Measurements from ENCODE around the gene CTNNBIP1. TPM values are rescaled to one million over a fixed set of nuclear protein-coding genes. Genes with fewer than 3 reads are reported as not detected.

The CTNNBIP1 gene
- total and polyA plus RNA-seq, 4 donors, result 6.7 to 10.6 (median 9.6) TPM

DNA sequence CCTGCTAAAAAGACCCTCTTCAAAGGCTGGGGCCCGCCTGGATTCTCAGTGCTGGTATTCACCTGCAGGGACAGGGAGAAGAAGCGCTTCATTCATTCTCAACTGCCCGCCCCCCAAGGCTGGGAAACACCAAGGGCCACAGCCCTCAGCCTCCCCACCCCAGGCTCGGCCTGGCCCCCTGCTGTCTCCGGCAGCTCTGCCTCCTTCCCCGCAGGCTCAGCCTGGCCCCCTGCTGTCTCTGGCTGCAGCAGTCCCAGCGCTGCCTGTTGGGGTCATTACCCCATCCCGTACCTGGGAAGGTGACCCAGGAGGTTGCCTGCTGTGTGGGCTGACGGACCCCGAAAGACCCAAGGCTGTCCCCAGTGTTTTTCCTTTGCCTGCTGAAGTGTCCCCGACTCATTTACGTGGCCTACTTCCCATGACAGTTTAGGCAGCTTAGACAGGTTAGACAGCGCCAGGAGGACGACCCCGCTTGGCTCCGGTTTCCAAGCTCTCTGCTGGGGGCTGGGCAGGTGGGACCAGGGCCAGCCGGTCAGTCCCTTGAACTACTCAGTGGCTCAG, 63.4 kb downstream of the CTNNBIP1 start:
- no peak for TF ChIP-seq SP1 (IDR thresholded peaks at IDR 0.05)
- TF ChIP-seq, protein P1, sequence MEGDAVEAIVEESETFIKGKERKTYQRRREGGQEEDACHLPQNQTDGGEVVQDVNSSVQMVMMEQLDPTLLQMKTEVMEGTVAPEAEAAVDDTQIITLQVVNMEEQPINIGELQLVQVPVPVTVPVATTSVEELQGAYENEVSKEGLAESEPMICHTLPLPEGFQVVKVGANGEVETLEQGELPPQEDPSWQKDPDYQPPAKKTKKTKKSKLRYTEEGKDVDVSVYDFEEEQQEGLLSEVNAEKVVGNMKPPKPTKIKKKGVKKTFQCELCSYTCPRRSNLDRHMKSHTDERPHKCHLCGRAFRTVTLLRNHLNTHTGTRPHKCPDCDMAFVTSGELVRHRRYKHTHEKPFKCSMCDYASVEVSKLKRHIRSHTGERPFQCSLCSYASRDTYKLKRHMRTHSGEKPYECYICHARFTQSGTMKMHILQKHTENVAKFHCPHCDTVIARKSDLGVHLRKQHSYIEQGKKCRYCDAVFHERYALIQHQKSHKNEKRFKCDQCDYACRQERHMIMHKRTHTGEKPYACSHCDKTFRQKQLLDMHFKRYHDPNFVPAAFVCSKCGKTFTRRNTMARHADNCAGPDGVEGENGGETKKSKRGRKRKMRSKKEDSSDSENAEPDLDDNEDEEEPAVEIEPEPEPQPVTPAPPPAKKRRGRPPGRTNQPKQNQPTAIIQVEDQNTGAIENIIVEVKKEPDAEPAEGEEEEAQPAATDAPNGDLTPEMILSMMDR (IDR thresholded peaks at IDR 0.05; ENCODE audit: low read depth, low read length, missing input control), result no peak
- TF ChIP-seq, protein P2, sequence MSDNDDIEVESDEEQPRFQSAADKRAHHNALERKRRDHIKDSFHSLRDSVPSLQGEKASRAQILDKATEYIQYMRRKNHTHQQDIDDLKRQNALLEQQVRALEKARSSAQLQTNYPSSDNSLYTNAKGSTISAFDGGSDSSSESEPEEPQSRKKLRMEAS (IDR thresholded peaks at IDR 0.05), result no peak
- TF ChIP-seq NR2F2 (IDR thresholded peaks at IDR 0.05), result no peak
- TF ChIP-seq RAD21 (IDR thresholded peaks at IDR 0.05), result no peak
- no peak for TF ChIP-seq FOXA1 (IDR thresholded peaks at IDR 0.05)
- TF ChIP-seq, protein P3, sequence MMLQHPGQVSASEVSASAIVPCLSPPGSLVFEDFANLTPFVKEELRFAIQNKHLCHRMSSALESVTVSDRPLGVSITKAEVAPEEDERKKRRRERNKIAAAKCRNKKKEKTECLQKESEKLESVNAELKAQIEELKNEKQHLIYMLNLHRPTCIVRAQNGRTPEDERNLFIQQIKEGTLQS (IDR thresholded peaks at IDR 0.05), result no peak
- no peak for TF ChIP-seq HNF4G (IDR thresholded peaks at IDR 0.05)
- no peak for TF ChIP-seq HNF4A (conservative IDR thresholded peaks at IDR 0.05)
- TF ChIP-seq, protein P4, sequence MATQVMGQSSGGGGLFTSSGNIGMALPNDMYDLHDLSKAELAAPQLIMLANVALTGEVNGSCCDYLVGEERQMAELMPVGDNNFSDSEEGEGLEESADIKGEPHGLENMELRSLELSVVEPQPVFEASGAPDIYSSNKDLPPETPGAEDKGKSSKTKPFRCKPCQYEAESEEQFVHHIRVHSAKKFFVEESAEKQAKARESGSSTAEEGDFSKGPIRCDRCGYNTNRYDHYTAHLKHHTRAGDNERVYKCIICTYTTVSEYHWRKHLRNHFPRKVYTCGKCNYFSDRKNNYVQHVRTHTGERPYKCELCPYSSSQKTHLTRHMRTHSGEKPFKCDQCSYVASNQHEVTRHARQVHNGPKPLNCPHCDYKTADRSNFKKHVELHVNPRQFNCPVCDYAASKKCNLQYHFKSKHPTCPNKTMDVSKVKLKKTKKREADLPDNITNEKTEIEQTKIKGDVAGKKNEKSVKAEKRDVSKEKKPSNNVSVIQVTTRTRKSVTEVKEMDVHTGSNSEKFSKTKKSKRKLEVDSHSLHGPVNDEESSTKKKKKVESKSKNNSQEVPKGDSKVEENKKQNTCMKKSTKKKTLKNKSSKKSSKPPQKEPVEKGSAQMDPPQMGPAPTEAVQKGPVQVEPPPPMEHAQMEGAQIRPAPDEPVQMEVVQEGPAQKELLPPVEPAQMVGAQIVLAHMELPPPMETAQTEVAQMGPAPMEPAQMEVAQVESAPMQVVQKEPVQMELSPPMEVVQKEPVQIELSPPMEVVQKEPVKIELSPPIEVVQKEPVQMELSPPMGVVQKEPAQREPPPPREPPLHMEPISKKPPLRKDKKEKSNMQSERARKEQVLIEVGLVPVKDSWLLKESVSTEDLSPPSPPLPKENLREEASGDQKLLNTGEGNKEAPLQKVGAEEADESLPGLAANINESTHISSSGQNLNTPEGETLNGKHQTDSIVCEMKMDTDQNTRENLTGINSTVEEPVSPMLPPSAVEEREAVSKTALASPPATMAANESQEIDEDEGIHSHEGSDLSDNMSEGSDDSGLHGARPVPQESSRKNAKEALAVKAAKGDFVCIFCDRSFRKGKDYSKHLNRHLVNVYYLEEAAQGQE (IDR thresholded peaks at IDR 0.05), result no peak
- TF ChIP-seq FOXA2 (IDR thresholded peaks at IDR 0.05), result no peak
- TF ChIP-seq GABPA (IDR thresholded peaks at IDR 0.05 in 1 of 2, conservative IDR thresholded peaks at IDR 0.05 in 1 of 2), result no peak
- TF ChIP-seq, protein P5, sequence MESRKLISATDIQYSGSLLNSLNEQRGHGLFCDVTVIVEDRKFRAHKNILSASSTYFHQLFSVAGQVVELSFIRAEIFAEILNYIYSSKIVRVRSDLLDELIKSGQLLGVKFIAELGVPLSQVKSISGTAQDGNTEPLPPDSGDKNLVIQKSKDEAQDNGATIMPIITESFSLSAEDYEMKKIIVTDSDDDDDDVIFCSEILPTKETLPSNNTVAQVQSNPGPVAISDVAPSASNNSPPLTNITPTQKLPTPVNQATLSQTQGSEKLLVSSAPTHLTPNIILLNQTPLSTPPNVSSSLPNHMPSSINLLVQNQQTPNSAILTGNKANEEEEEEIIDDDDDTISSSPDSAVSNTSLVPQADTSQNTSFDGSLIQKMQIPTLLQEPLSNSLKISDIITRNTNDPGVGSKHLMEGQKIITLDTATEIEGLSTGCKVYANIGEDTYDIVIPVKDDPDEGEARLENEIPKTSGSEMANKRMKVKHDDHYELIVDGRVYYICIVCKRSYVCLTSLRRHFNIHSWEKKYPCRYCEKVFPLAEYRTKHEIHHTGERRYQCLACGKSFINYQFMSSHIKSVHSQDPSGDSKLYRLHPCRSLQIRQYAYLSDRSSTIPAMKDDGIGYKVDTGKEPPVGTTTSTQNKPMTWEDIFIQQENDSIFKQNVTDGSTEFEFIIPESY (IDR thresholded peaks at IDR 0.05), result no peak
- no peak for TF ChIP-seq EGR1 (IDR thresholded peaks at IDR 0.05; ENCODE audit: low read depth in 2 of 2)
- no peak for TF ChIP-seq RXRA (IDR thresholded peaks at IDR 0.05)
- no peak for TF ChIP-seq JUND (IDR thresholded peaks at IDR 0.05)
- TF ChIP-seq TAF1 (conservative IDR thresholded peaks at IDR 0.05), result no peak
- Histone ChIP-seq H3K4me3 (ENCODE audit: low read depth in 1 of 3, low read length in 3 of 3) (no peak overlapping the region), H3K4me1 (ENCODE audit: control insufficient read depth in 4 of 4, insufficient read depth in 4 of 4, low read length in 3 of 4) (no peaks in the 10 kb centered on the region), H3K9ac (ENCODE audit: low read depth in 1 of 2, low read length in 2 of 2) (no peak overlapping the region), H3K27me3 (ENCODE audit: control insufficient read depth in 4 of 4, insufficient read depth in 4 of 4, low read length in 3 of 4) (no peaks in the 10 kb centered on the region), H3K36me3 (ENCODE audit: control insufficient read depth in 4 of 4, insufficient read depth in 3 of 4, low read depth in 1 of 4, low read length in 3 of 4) (no peaks in the 10 kb centered on the region), H3K9me3 (ENCODE audit: control insufficient read depth in 4 of 4, low read length in 3 of 4) (no peaks in the 10 kb centered on the region), H3K27ac (ENCODE audit: low read depth in 1 of 2, low read length in 2 of 2) (no peak overlapping the region)
- no peak for DNase-seq (ENCODE audit: low spot score)
- 83% methylated on average over 17 of the region's 17 CpGs for WGBS

All from liver (tissue), 9 donors.